Small intestine (tissue), 7 donors: ENCODE measurements around the gene ERVK3-1. TPM values are rescaled to one million over a fixed set of nuclear protein-coding genes. Genes with fewer than 3 reads are reported as not detected.

Source experiments
- DNase-seq, 2 donors: peaks; one replicate each; pipeline versions ENCODE4 v3.0.0 to v3.0.0-alpha.2; 2013
- FAIRE-seq: peaks from 2 replicates; lab custom pipeline; 2012; peaks lifted over from hg19 to GRCh38; lab: Jason Lieb, UNC
- H3K27ac ChIP-seq, 3 donors: one replicate each; pipeline ENCODE4 v1.5.1; 2013; ENCODE audit warnings: low read length in 2 of 3, mild to moderate bottlenecking in 2 of 3, control low read depth in 1 of 3, inconsistent platforms in 1 of 3, low read depth in 1 of 3, moderate library complexity in 1 of 3
- H3K27me3 ChIP-seq, 3 donors: one replicate each; pipeline ENCODE4 v1.6.1; 2013; ENCODE audit warnings: low read length in 3 of 3, inconsistent platforms in 1 of 3; ENCODE audit not compliant: control insufficient read depth in 3 of 3, insufficient read depth in 3 of 3
- H3K36me3 ChIP-seq, 3 donors: one replicate each; pipeline ENCODE4 v1.6.1; 2013; ENCODE audit warnings: low read length in 3 of 3, inconsistent platforms in 1 of 3, low read depth in 1 of 3, mild to moderate bottlenecking in 1 of 3, moderate library complexity in 1 of 3; ENCODE audit not compliant: control insufficient read depth in 3 of 3, insufficient read depth in 2 of 3
- H3K4me1 ChIP-seq, 3 donors: one replicate each; pipeline ENCODE4 v1.6.1; 2013; ENCODE audit warnings: low read length in 2 of 3, inconsistent platforms in 1 of 3, low read depth in 1 of 3, mild to moderate bottlenecking in 1 of 3, moderate library complexity in 1 of 3; ENCODE audit not compliant: control insufficient read depth in 3 of 3, insufficient read depth in 2 of 3
- H3K4me3 ChIP-seq, 3 donors: one replicate each; pipeline ENCODE4 v1.5.1; 2013; ENCODE audit warnings: low read length in 3 of 3, control low read depth in 1 of 3, inconsistent platforms in 1 of 3, low read depth in 1 of 3, mild to moderate bottlenecking in 1 of 3, moderate library complexity in 1 of 3
- H3K9me3 ChIP-seq, 2 donors: one replicate each; pipeline ENCODE4 v1.6.1; 2013; ENCODE audit warnings: low read depth in 1 of 2, low read length in 1 of 2; ENCODE audit not compliant: control insufficient read depth in 2 of 2, insufficient read depth in 1 of 2
- WGBS, 3 donors: extraction: QIAGEN DNeasy Blood & Tissue Kit; methylation state at CpG; one replicate each; pipeline ENCODE4 v1.1.7; 2013; 5-methylcytosine and 5-hydroxymethylcytosine counted together
- polyA plus RNA-seq, 4 donors: library from polyadenylated mRNA; stranded (reverse) in 3 of 4; unstranded in 1 of 4; fragments of 200-250 nt in 3 of 4; fragments of 120-200 nt in 1 of 4; gene quantifications; one replicate each; pipeline versions ENCODE4 v1.2.1 to v1.2.3, GENCODE V29; 2013
- donor health status: healthy with polysubstance abuse.
- donor health status: control.
- donor health status: control.
- donor health status: Bipolar disorder and iron deficiency.
- donor health status: healthy.

ERVK3-1 gene
- polyA plus RNA-seq, 4 donors = 34.8 to 53.9 (median 51.6) TPM

DNA sequence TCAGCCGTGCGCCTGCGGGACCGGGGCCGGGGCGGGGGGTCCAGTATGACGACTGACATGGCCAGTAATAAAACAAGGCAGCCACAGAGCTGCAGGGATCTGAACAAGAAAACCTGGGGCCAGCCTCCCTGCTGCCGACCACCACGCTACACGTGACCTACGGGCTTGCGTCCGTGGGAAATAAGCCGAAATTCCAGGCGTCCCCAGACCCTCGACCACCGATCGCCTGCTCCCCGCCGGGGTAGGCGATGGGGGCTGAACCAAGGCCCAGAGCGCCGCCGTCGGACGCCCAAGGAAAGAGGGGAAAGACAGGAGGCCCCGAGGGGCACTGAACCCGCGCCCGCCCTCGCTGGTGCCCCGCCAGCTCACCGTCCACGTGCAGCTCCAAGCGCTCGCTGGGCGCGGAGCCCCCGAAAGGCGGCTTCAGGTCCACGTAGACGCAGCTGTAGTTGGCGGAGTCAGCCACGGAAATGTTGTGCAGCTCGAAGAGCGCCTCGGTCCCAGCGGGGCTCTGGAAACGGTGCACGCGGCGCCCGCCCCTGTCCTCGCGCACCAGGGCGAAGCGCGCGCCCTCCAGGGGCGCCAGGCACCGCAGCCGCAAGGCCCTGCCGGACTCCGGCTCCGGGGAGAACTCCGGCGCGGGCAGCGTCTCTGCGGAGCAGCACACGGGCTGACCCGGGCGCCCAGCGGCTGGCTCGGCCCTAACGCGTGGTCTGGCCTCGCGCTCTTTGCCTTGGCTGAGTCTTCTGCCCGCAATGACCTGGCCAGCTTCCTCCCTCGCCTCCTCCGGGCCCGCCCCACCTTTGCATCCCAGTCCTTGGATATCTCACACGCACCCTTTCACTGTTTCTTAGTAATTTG is 45.1 kb downstream of the ERVK3-1 start:
- peak in 1 of 2 donors; percentile 47 for DNase-seq
- Histone ChIP-seq H3K9me3 (no peaks in the 10 kb centered on the region), H3K4me3 (peak overlapping the region in 1 of 3 donors; percentile 14), H3K27ac (no peak overlapping the region), H3K36me3 (peaks cover 0 to 2% (median 0%) of the 10 kb centered on the region in 3 donors), H3K4me1 (no peaks in the 10 kb centered on the region), H3K27me3 (peaks cover 0 to 92% (median 3%) of the 10 kb centered on the region in 3 donors)
- 18 to 39% (median 19%) methylated on average over 48 to 84 of the region's 84 CpGs for WGBS, 3 donors
- no peak for FAIRE-seq

DNA sequence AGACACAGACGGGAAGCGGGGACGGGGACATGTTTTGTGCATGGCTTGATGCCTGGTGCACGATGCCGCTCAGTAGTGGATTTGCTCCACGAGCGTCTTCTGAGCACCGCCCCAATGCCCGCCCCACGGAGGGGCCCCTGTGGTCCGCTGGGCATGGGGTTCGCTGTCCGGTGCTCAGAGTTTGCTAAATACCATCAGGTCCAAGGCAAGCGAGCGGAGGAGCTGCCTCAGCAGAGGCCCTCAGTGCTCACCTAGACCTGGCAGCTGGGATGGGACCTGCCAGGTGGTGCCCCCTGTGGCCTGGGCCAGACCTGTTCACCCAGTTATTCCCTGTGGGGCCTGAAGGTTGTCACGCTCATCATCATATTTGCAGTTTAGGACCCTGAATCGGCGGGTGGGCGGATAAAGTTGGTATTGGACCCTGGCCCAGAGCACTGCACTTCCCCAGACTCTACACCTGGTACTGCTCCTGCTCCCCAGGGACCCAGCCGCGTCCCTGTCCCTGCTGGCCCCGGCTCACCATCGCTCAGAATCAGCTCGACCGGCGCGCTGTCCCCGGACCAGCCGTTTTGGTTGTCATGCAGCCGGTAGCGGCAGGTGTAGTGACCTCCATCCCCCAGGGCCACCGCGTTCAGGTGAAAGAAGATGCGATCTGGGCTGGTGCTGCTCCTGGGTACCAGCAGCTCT is 45.8 kb downstream of the ERVK3-1 start:
- H3K27ac ChIP-seq = no peak overlapping the region
- H3K9me3 ChIP-seq = no peaks in the 10 kb centered on the region
- FAIRE-seq (no peak), DNase-seq (no peak)
- peaks cover 0 to 92% (median 3%) of the 10 kb centered on the region in 3 donors for H3K27me3 ChIP-seq
- 64 to 83% (median 69%) methylated on average over 33 to 34 of the region's 34 CpGs for WGBS, 3 donors
- H3K4me3 ChIP-seq = no peak overlapping the region
- H3K36me3 ChIP-seq = peaks cover 0 to 2% (median 0%) of the 10 kb centered on the region in 3 donors
- H3K4me1 ChIP-seq = peaks cover 0 to under 1% (median 0%) of the 10 kb centered on the region in 3 donors

DNA sequence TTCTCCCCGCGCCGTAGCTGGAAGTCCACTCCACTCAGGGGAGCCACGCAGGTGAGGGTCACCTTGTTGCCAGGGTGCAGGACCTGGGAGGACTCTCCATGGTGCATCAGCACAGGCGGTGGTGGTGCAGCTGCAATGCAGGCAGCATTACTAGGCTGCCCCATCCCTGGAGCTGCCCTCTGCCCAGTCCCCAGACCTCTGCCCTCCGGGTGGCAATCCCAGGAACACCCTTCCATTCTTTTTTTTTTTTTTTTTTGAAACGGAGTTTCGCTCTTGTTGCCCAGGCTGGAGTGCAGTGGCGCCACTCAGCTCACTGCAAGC is 46.3 kb downstream of the ERVK3-1 start:
- WGBS, 3 donors = 78 to 88% (median 86%) methylated on average over 8 to 9 of the region's 9 CpGs
- H3K36me3 ChIP-seq = peaks cover 0 to 2% (median 0%) of the 10 kb centered on the region in 3 donors
- H3K4me1 ChIP-seq = peaks cover 0 to 5% (median 0%) of the 10 kb centered on the region in 3 donors

DNA sequence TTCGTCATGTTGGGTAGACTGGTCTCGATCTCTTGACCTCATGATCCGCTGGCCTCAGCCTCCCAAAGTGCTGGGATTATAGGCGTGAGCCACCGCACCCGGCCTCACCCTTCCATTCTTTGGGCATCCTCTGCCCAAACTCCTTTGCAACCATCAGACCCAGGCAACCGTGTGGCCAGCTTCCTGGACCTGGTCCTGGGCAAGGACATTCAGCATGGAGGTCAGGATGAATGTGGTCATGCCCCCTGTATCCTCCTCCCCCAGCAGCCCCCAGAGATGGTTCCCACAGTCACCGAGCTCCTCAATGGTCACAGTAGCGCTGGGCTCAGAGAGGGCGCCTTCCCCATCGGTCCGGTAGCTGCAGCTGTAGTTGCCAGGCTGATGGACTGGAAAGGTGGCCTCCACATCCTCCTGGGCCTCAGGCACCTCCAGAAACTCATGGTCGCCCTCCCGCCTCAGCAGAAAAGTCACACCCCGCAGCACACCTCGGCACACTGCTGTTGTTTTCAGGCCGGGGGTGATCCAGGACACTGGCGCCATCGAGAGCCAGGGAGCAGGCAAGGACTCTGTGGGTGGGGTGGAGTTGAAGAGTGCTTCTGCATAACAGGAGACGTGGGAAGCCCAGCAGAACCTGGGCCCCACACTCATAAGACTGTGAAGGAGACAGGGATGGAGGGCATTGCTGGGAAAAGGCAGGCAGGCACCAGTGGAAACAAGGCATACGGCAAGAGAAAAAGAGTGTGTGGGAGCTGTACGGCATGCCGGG is 47.0 kb downstream of the ERVK3-1 start:
- H3K4me1 ChIP-seq = peaks cover 0 to 11% (median 3%) of the 10 kb centered on the region in 3 donors

More for the DNA sequence above, 46.3 kb downstream of the ERVK3-1 start:
- no peak overlapping the region for H3K27ac ChIP-seq
- H3K27me3 ChIP-seq = peaks cover 0 to 92% (median 3%) of the 10 kb centered on the region in 3 donors
- no peaks in the 10 kb centered on the region for H3K9me3 ChIP-seq
- FAIRE-seq (no peak), DNase-seq (no peak)
- H3K4me3 ChIP-seq = no peak overlapping the region

DNA sequence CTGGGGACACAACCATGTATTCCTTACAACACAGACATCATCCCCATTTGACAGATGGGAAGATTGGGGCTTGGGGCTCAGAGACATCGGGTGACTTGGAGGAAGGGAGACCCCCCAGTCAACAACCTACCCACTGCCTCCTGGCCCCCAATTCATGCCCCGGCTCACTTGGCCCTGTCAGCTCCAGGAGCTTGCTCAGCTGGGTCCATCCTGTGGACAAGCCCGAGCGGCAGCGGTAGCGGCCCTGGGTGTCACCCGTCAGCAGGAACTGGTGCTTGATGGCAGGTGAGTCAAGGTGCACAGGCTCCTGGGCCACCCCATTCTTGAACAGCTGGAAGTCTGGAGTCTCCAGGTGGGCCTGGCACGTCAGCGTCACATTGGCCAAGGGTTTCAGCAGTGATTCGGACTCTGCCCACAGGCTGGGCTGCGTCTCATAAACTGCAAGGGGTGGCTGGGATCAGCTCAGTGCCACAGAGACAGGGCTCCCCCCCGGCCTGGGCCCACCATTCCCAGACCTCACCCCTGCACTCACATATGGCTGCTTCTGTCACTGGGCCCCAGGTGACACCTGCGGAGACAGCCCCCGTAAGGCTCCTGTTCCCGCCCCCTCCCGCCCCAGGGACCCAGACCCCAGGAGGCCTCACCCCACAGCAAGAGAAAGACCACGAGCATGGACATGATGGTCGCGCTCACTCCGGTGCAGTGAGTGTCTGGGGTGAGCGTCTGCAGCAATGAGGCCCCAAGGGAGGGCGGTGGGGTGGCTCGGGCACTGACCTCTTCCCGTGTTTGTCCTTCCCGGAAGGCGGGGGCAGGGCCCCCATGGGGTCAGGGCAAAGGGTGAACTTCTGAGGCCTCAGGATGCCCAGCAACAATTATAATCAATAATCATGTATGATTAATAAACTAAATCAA is 47.8 kb downstream of the ERVK3-1 start, which contains the start of gene A1BG:
Gene A1BG, minus strand, starts transcription at position 733 of the 912 bp plus-strand sequence. Its CDS starts 55 bp downstream, at position 678.
- Histone ChIP-seq H3K27ac (no peak within 1 kb of the TSS), H3K4me3 (no peak within 1 kb of the TSS), H3K36me3 (peaks cover 0 to 2% (median 0%) of the 10 kb centered on the region in 3 donors), H3K4me1 (peaks cover 0 to 11% (median 4%) of the 10 kb centered on the region in 3 donors), H3K27me3 (peaks cover 0 to 90% (median 3%) of the 10 kb centered on the region in 3 donors), H3K9me3 (no peaks in the 10 kb centered on the region)
- 70 to 82% (median 77%) methylated on average over 26 of the region's 26 CpGs for WGBS, 3 donors
- DNase-seq = no peak
- FAIRE-seq = no peak

More for the DNA sequence above, 47.0 kb downstream of the ERVK3-1 start:
- Histone ChIP-seq H3K27me3 (peaks cover 0 to 92% (median 3%) of the 10 kb centered on the region in 3 donors), H3K4me3 (no peak overlapping the region), H3K36me3 (peaks cover 0 to 2% (median 0%) of the 10 kb centered on the region in 3 donors), H3K27ac (no peak overlapping the region), H3K9me3 (no peaks in the 10 kb centered on the region)
- DNase-seq (no peak), FAIRE-seq (no peak)
- WGBS, 3 donors = 86 to 87% (median 87%) methylated on average over 23 of the region's 23 CpGs

DNA sequence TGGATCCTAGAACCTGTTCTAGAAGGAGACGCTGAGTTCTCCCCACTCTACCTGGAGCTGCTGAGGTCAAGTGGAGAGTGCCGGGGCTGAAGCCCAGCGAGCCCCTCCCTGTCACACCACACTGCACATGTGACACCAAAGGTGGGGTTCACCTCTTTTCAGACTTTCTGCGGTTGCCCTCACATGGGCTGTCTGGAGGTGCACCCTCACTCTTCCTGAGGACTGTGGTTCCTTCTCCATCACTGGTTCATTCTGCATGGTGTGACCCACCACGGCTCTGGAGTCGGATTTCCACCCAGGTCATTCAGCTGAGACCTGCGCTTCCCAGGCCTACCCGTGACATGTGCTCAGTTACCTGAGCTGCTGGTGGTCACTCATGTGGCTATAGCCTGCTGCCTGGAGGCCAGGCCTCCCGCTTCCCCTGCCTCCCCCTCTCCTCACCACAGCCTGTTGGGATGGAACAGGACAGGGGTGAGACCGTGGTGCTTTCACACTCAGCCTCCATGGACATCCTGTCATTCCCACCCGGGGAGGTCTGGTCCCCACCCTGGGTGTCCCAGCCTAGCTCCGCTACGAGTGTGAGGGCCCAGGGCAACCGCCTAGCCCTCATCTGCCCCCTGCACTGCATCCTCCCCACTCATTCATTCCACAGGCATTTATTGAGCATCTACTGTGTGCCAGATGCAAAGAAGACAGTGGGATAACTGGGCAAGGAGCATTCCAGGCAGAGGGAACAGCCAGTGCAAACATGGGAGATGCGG is 48.7 kb downstream of the ERVK3-1 start:
- no peaks in the 10 kb centered on the region for H3K9me3 ChIP-seq
- no peak for DNase-seq
- no peak overlapping the region for H3K4me3 ChIP-seq
- peaks cover 0 to 11% (median 4%) of the 10 kb centered on the region in 3 donors for H3K4me1 ChIP-seq
- H3K36me3 ChIP-seq = peaks cover 0 to 2% (median 0%) of the 10 kb centered on the region in 3 donors
- WGBS, 3 donors = 82 to 86% (median 86%) methylated on average over 15 of the region's 15 CpGs
- FAIRE-seq = no peak
- H3K27me3 ChIP-seq = peaks cover 0 to 82% (median 3%) of the 10 kb centered on the region in 3 donors
- no peak overlapping the region for H3K27ac ChIP-seq

DNA sequence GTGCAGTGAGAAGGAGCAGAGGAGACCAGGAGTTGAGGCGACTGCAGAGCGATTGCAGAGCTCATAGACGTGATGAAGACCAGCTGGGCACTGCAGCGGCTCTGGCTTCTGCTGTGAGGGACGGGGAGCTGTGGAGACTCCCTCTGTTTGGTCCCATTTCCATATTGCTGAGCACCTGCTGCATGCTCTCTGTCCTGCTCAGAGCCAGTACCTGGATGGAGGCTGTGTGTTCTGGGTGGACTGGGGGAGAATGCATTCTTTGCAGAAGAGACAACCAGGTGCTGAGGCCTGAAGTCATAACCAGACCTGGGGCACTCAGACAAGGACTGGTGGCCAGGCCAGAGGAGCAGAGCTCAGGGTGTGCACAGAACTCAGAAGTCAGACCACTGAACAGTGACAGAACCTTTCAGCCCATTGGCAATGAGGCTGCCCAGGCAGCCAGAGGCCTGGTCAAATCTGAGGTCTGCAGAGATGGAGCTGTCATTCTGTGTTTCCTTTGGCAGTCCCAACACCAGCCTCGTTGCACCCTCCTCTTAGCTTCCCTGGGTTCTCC is 49.4 kb downstream of the ERVK3-1 start:
- no peak for FAIRE-seq
- 74 to 84% (median 77%) methylated on average over 6 of the region's 6 CpGs for WGBS, 3 donors
- Histone ChIP-seq H3K9me3 (no peaks in the 10 kb centered on the region), H3K27ac (no peak overlapping the region), H3K36me3 (peaks cover 0 to 5% (median 0%) of the 10 kb centered on the region in 3 donors), H3K27me3 (peaks cover 0 to 76% (median 3%) of the 10 kb centered on the region in 3 donors), H3K4me3 (no peak overlapping the region), H3K4me1 (peaks cover 0 to 11% (median 4%) of the 10 kb centered on the region in 3 donors)
- no peak for DNase-seq
